Kidney epithelial cell (primary cell): ENCODE data around the gene LHX6. TPM values are rescaled to one million over a fixed set of nuclear protein-coding genes. Genes with fewer than 3 reads are reported as not detected.

Experiments
- DNase-seq: peaks from one replicate; pipeline ENCODE4 v3.0.0-alpha.2; 2010; ENCODE audit warnings: low read depth
- H3K27me3 ChIP-seq: 2 replicates; pipeline ENCODE4 v1.6.0; 2011; ENCODE audit warnings: low read length; ENCODE audit not compliant: control insufficient read depth, insufficient read depth
- H3K36me3 ChIP-seq: 2 replicates; pipeline ENCODE4 v1.5.1; 2011; ENCODE audit warnings: low read length; ENCODE audit not compliant: control insufficient read depth, insufficient read depth
- H3K4me3 ChIP-seq: 2 replicates; pipeline ENCODE4 v1.5.1; 2011; ENCODE audit warnings: low read depth, mild to moderate bottlenecking, control low read depth, low read length
- CTCF ChIP-seq: IDR thresholded peaks from 2 replicates; pipeline ENCODE4 v1.5.1; 2011; ENCODE audit warnings: mild to moderate bottlenecking, moderate library complexity, low read length, control low read depth, inconsistent platforms; ENCODE audit not compliant: insufficient read depth, poor library complexity, severe bottlenecking
- total RNA-seq: library from RNA; depleted of rRNA; stranded (reverse); fragments of >200 nt; gene quantifications from 2 replicates; pipeline ENCODE4 v1.2.3, GENCODE V29; 2015

The LHX6 gene
- total RNA-seq, 1 donor from 2014 or later: 0.84 TPM

- no peak for DNase-seq
- TF ChIP-seq CTCF: no peak
- Histone ChIP-seq H3K36me3 (no peaks in the 10 kb centered on the region), H3K4me3 (no peak overlapping the region), H3K27me3 (no peaks in the 10 kb centered on the region)
Observed at GRCh38 chr9:122246666-122247065, 17.9 kb upstream of the LHX6 start.

- Histone ChIP-seq H3K4me3 (no peak overlapping the region), H3K27me3 (no peaks in the 10 kb centered on the region), H3K36me3 (no peaks in the 10 kb centered on the region)
- no peak for TF ChIP-seq CTCF
- no peak for DNase-seq
Observed at GRCh38 chr9:122244349-122244748, 15.6 kb upstream of the LHX6 start.

- no peak for DNase-seq
- H3K4me3 ChIP-seq: no peak overlapping the region
- no peak for TF ChIP-seq CTCF
- no peaks in the 10 kb centered on the region for H3K27me3 ChIP-seq
- H3K36me3 ChIP-seq: no peaks in the 10 kb centered on the region
Observed at GRCh38 chr9:122239722-122240121, 11.0 kb upstream of the LHX6 start.

DNA sequence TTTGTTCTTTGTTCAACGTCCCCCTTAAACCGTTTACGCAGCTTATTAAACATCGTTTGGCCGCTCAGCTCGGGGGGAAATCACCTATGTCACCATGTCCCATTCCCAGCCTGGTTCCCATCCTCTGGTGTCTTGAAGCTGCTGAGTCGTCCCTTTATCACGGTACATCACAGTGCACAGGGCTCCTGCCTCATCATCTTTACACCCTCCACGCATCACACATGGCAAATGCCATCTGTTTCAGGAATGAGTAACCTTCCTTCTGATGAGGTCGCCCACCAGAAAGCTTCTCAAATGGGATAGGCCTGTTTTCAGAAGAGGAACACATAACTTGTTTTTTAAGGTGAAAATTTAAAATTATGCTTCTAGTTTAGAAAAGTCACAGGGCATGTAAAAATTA, 7.9 kb upstream of the LHX6 start:
- Histone ChIP-seq H3K4me3 (no peak overlapping the region), H3K27me3 (peaks cover 9% of the 10 kb centered on the region), H3K36me3 (no peaks in the 10 kb centered on the region)
- TF ChIP-seq CTCF: no peak
- DNase-seq: no peak

- no peaks in the 10 kb centered on the region for H3K36me3 ChIP-seq
- no peak overlapping the region for H3K4me3 ChIP-seq
- peaks cover 33% of the 10 kb centered on the region for H3K27me3 ChIP-seq
- no peak for DNase-seq
- TF ChIP-seq CTCF: no peak
Observed at GRCh38 chr9:122234022-122234748, 5.4 kb upstream of the LHX6 start.

DNA sequence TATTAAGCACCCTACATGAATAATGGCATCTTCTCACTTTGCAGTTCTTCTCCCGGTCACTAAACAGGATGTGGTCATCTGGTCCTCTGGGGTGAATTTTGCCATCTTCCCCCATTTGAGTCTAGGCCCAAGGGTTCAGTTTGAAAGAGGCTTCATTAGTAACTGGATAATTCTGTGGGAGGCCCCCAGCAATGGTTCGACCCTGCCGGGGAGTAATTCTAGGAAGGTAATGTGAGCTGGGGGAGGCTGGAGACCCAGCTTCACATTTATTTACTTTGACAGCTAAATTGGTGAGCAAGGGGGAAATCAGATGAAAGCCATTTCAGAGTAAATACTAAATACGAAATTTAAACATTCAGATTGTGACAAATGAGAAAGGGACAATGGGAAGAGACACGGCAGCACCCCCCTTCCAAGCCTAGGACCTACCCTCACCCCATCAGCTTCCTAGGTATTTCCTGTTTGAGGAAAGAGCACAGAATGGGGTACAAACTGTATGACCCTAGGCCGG, 4.1 kb upstream of the LHX6 start:
- peaks cover 46% of the 10 kb centered on the region for H3K27me3 ChIP-seq
- peaks cover 1% of the 10 kb centered on the region for H3K36me3 ChIP-seq
- no peak for DNase-seq

More for the DNA sequence above, 4.1 kb upstream of the LHX6 start:
- no peak for TF ChIP-seq CTCF
- no peak overlapping the region for H3K4me3 ChIP-seq
